ENCODE measurements around the gene TNS4. TPM values are rescaled to one million over a fixed set of nuclear protein-coding genes. Genes with fewer than 3 reads are reported as not detected.

TNS4 gene
- total RNA-seq, 1 experiment from 2014 or later: 0.21 TPM

DNA sequence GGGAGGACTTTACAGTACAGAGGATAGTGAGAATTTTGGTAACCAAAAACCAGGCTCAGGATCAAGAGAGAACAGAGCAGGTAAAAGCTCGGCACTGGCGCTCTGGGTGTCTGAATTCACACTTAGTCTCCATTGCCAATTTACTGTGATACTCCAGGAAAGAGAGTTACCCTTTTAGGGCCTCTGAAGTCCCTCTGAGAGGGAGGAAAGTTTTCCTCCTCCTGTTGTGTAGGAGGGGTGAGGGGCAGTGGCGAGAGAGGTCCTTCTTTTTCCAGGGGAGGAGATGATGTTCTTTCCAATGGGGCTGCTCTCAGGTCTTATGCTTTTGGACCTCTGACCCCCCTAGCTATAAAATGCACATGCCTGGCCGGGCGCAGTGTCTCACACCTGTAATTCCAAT is 5.4 kb upstream of the TNS4 start:
- peaks cover 56% of the 10 kb centered on the region for H3K27me3 Mint-ChIP-seq (ENCODE audit: unreplicated experiment)
- no peak for DNase-seq
- intact Hi-C loops (cut with micrococcal nuclease; ENCODE audit: unreplicated experiment): no loop called here
- no peaks in the 10 kb centered on the region for H3K36me3 Mint-ChIP-seq (ENCODE audit: insufficient read depth, unreplicated experiment)
- peaks cover 15% of the 10 kb centered on the region for H3K4me1 Mint-ChIP-seq (ENCODE audit: low read depth, unreplicated experiment)
- BruUV-seq (replicated peaks): no TSS peak
- H3K9me3 Mint-ChIP-seq (ENCODE audit: low read depth, unreplicated experiment): no peaks in the 10 kb centered on the region
- no peak overlapping the region for H3K4me3 Mint-ChIP-seq (ENCODE audit: low read depth, unreplicated experiment)
- no peak overlapping the region for H3K27ac Mint-ChIP-seq (ENCODE audit: unreplicated experiment)
- CTCF ChIA-PET: interaction anchor here (0.5 to 68.2 kb wide), 16 partner anchors 8 to 804 kb away, joined by 3 to 4142 read pairs (median 8); partner anchors contain the start of genes IGFBP4 and TOP2A
- TF ChIP-seq, protein P1, sequence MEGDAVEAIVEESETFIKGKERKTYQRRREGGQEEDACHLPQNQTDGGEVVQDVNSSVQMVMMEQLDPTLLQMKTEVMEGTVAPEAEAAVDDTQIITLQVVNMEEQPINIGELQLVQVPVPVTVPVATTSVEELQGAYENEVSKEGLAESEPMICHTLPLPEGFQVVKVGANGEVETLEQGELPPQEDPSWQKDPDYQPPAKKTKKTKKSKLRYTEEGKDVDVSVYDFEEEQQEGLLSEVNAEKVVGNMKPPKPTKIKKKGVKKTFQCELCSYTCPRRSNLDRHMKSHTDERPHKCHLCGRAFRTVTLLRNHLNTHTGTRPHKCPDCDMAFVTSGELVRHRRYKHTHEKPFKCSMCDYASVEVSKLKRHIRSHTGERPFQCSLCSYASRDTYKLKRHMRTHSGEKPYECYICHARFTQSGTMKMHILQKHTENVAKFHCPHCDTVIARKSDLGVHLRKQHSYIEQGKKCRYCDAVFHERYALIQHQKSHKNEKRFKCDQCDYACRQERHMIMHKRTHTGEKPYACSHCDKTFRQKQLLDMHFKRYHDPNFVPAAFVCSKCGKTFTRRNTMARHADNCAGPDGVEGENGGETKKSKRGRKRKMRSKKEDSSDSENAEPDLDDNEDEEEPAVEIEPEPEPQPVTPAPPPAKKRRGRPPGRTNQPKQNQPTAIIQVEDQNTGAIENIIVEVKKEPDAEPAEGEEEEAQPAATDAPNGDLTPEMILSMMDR (IDR thresholded peaks at IDR 0.05; ENCODE audit: unreplicated experiment): no peak

DNA sequence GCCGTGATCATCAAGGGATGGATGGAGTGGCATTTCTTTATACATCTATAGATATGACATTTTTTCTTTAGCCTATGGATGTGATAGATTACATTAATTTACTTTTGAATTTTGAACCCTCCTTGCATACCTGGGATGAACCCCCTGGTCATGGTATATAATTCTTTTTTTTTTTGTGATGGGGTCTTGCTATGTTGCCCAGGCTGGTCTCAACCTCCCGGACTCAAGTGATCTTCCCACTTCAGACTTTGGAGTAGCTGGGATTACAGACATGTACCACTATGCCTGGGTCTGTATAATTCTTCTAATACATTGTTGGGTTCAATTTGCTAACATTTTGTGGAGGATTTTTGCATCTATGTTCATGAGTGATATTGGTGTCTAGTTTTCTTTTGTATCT is 1.7 kb upstream of the TNS4 start:
- Mint-ChIP-seq H3K36me3 (ENCODE audit: insufficient read depth, unreplicated experiment) (no peaks in the 10 kb centered on the region), H3K9me3 (ENCODE audit: low read depth, unreplicated experiment) (no peaks in the 10 kb centered on the region), H3K4me3 (ENCODE audit: low read depth, unreplicated experiment) (no peak overlapping the region), H3K27ac (ENCODE audit: unreplicated experiment) (no peak overlapping the region), H3K27me3 (ENCODE audit: unreplicated experiment) (peaks cover 67% of the 10 kb centered on the region), H3K4me1 (ENCODE audit: low read depth, unreplicated experiment) (peaks cover 20% of the 10 kb centered on the region)
- no peak for DNase-seq
- intact Hi-C loops (cut with micrococcal nuclease; ENCODE audit: unreplicated experiment): no loop called here
- BruUV-seq (replicated peaks): no TSS peak
- TF ChIP-seq, protein P1 (IDR thresholded peaks at IDR 0.05; ENCODE audit: unreplicated experiment): no peak
- CTCF ChIA-PET: interaction anchor here (1.2 to 16.2 kb wide), 6 partner anchors 9 to 57 kb away, joined by 4 to 392 read pairs (median 140); no protein-coding TSS in a partner anchor

DNA sequence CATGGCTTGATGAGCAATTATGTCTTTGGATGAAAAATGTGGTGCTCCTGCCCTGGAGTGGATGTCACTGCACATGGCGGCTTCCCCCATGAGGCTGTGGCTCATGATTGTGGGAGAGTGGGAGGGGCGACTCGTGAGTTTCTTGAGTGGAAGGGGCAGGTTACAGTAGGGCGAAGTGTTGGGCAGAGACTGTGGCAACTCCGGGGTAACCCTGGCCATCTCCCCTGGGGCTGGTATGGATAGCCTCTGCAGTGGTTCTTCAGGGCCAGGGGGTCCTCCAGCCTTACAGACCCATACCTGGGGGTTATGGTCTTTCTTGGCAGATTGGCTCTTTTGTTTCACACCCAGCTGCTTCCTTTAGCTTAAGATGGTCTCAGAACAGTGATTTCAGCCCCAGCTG is 1.3 kb upstream of the TNS4 start:
- Mint-ChIP-seq H3K27me3 (ENCODE audit: unreplicated experiment) (peaks cover 72% of the 10 kb centered on the region), H3K9me3 (ENCODE audit: low read depth, unreplicated experiment) (no peaks in the 10 kb centered on the region), H3K4me1 (ENCODE audit: low read depth, unreplicated experiment) (peaks cover 20% of the 10 kb centered on the region), H3K36me3 (ENCODE audit: insufficient read depth, unreplicated experiment) (no peaks in the 10 kb centered on the region), H3K4me3 (ENCODE audit: low read depth, unreplicated experiment) (no peak overlapping the region), H3K27ac (ENCODE audit: unreplicated experiment) (no peak overlapping the region)
- CTCF ChIA-PET: interaction anchor here (0.5 to 16.2 kb wide), 12 partner anchors 9 to 883 kb away, joined by 3 to 392 read pairs (median 10); no protein-coding TSS in a partner anchor
- intact Hi-C loops (cut with micrococcal nuclease; ENCODE audit: unreplicated experiment): no loop called here
- no peak for DNase-seq
- TF ChIP-seq, protein P1 (IDR thresholded peaks at IDR 0.05; ENCODE audit: unreplicated experiment): no peak
- no TSS peak for BruUV-seq (replicated peaks)

DNA sequence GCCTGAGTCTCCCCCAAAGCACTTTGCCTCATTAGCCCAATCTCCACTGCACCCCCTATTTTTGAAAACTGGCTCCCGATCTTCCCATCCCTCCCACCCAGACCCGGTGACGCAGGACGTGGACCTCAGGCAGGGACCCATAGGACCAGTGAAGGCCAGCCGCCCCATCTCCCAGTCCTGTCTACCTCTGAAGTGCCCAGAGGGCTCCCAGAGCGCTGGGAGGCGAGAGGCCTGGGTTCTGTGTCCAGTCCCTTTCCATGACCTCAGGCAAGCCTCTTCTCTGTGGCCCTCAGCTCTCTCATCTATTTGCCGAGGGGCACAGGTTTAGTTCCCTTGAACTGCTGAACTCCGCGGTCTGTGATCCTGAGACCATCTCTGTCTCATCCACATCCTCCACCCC is 714 bp downstream of the TNS4 start:
- Mint-ChIP-seq H3K36me3 (ENCODE audit: insufficient read depth, unreplicated experiment) (no peaks in the 10 kb centered on the region), H3K27me3 (ENCODE audit: unreplicated experiment) (peaks cover 77% of the 10 kb centered on the region), H3K4me3 (ENCODE audit: low read depth, unreplicated experiment) (peak overlapping the region; percentile 33), H3K4me1 (ENCODE audit: low read depth, unreplicated experiment) (peaks cover 20% of the 10 kb centered on the region), H3K9me3 (ENCODE audit: low read depth, unreplicated experiment) (no peaks in the 10 kb centered on the region), H3K27ac (ENCODE audit: unreplicated experiment) (no peak overlapping the region)
- TF ChIP-seq, protein P1 (IDR thresholded peaks at IDR 0.05; ENCODE audit: unreplicated experiment): no peak
- BruUV-seq (replicated peaks): no TSS peak
- CTCF ChIA-PET: interaction anchor here (0.6 to 16.2 kb wide), 17 partner anchors 8 to 813 kb away, joined by 3 to 392 read pairs (median 7); partner anchors contain the start of gene PGAP3
- intact Hi-C loops (cut with micrococcal nuclease; ENCODE audit: unreplicated experiment): loop anchor here (1.0 kb wide), 1 partner anchor 560 kb away; no protein-coding TSS in a partner anchor
- DNase-seq: no peak
